ENCODE measurements around the gene CCDC192.

The CCDC192 gene

GRCh38 chr5:127695346-127695745 lies 7.8 kb upstream of the CCDC192 start:
- Histone ChIP-seq H3K4me2 (ENCODE audit: low read length) (no peak overlapping the region), H3K27me3 (ENCODE audit: low read depth, low read length) (no peaks in the 10 kb centered on the region), H3K4me3 (ENCODE audit: low read length) (no peak overlapping the region), H3K36me3 (replicated peaks; ENCODE audit: low read depth, low read length) (no peaks in the 10 kb centered on the region), H3K9me3 (ENCODE audit: insufficient read depth, low read length) (no peaks in the 10 kb centered on the region), H2AFZ (ENCODE audit: low read depth, low read length) (no peak overlapping the region), H3K9ac (ENCODE audit: low read length) (no peak overlapping the region), H3K27ac (ENCODE audit: low read length) (no peak overlapping the region), H3K79me2 (ENCODE audit: low read length) (no peaks in the 10 kb centered on the region), H3K4me1 (ENCODE audit: low read length) (no peaks in the 10 kb centered on the region), H4K20me1 (ENCODE audit: insufficient read depth, low read length) (no peaks in the 10 kb centered on the region)
- no peak for TF ChIP-seq CTCF (IDR thresholded peaks at IDR 0.05; ENCODE audit: low read depth, low read length)
- TF ChIP-seq EZH2phosphoT487 (IDR thresholded peaks at IDR 0.05; ENCODE audit: low read depth), result no peak

GRCh38 chr5:127696683-127697082 lies 6.5 kb upstream of the CCDC192 start:
- no peaks in the 10 kb centered on the region for H3K27me3 ChIP-seq (ENCODE audit: low read depth, low read length)
- TF ChIP-seq CTCF (IDR thresholded peaks at IDR 0.05; ENCODE audit: low read depth, low read length) (no peak), EZH2phosphoT487 (IDR thresholded peaks at IDR 0.05; ENCODE audit: low read depth) (no peak)
- no peak overlapping the region for H2AFZ ChIP-seq (ENCODE audit: low read depth, low read length)
- no peaks in the 10 kb centered on the region for H3K79me2 ChIP-seq (ENCODE audit: low read length)
- H3K9me3 ChIP-seq (ENCODE audit: insufficient read depth, low read length), result no peaks in the 10 kb centered on the region
- no peaks in the 10 kb centered on the region for H4K20me1 ChIP-seq (ENCODE audit: insufficient read depth, low read length)
- no peaks in the 10 kb centered on the region for H3K36me3 ChIP-seq (replicated peaks; ENCODE audit: low read depth, low read length)
- H3K27ac ChIP-seq (ENCODE audit: low read length), result no peak overlapping the region
- H3K4me1 ChIP-seq (ENCODE audit: low read length), result no peaks in the 10 kb centered on the region
- no peak overlapping the region for H3K4me2 ChIP-seq (ENCODE audit: low read length)
- no peak overlapping the region for H3K9ac ChIP-seq (ENCODE audit: low read length)
- H3K4me3 ChIP-seq (ENCODE audit: low read length), result no peak overlapping the region

- H2AFZ ChIP-seq (ENCODE audit: low read depth, low read length), result no peak overlapping the region
- no peak overlapping the region for H3K4me3 ChIP-seq (ENCODE audit: low read length)
- H3K9me3 ChIP-seq (ENCODE audit: insufficient read depth, low read length), result no peaks in the 10 kb centered on the region
- no peaks in the 10 kb centered on the region for H3K36me3 ChIP-seq (replicated peaks; ENCODE audit: low read depth, low read length)
- H3K27ac ChIP-seq (ENCODE audit: low read length), result no peak overlapping the region
- TF ChIP-seq CTCF (IDR thresholded peaks at IDR 0.05; ENCODE audit: low read depth, low read length), result no peak
- no peak for TF ChIP-seq EZH2phosphoT487 (IDR thresholded peaks at IDR 0.05; ENCODE audit: low read depth)
- H3K4me1 ChIP-seq (ENCODE audit: low read length), result no peaks in the 10 kb centered on the region
- no peak overlapping the region for H3K9ac ChIP-seq (ENCODE audit: low read length)
- H3K4me2 ChIP-seq (ENCODE audit: low read length), result no peak overlapping the region
- H4K20me1 ChIP-seq (ENCODE audit: insufficient read depth, low read length), result no peaks in the 10 kb centered on the region
- no peaks in the 10 kb centered on the region for H3K27me3 ChIP-seq (ENCODE audit: low read depth, low read length)
- no peaks in the 10 kb centered on the region for H3K79me2 ChIP-seq (ENCODE audit: low read length)
Measured at GRCh38 chr5:127697894-127698600, 5.1 kb upstream of the CCDC192 start.

- Histone ChIP-seq H3K36me3 (replicated peaks; ENCODE audit: low read depth, low read length) (no peaks in the 10 kb centered on the region), H3K27ac (ENCODE audit: low read length) (no peak overlapping the region), H3K79me2 (ENCODE audit: low read length) (no peaks in the 10 kb centered on the region), H3K4me1 (ENCODE audit: low read length) (no peaks in the 10 kb centered on the region), H3K27me3 (ENCODE audit: low read depth, low read length) (no peaks in the 10 kb centered on the region), H3K4me3 (ENCODE audit: low read length) (no peak overlapping the region), H3K9me3 (ENCODE audit: insufficient read depth, low read length) (no peaks in the 10 kb centered on the region), H4K20me1 (ENCODE audit: insufficient read depth, low read length) (no peaks in the 10 kb centered on the region), H3K9ac (ENCODE audit: low read length) (no peak overlapping the region), H2AFZ (ENCODE audit: low read depth, low read length) (no peak overlapping the region), H3K4me2 (ENCODE audit: low read length) (no peak overlapping the region)
- no peak for TF ChIP-seq EZH2phosphoT487 (IDR thresholded peaks at IDR 0.05; ENCODE audit: low read depth)
- no peak for TF ChIP-seq CTCF (IDR thresholded peaks at IDR 0.05; ENCODE audit: low read depth, low read length)
Measured at GRCh38 chr5:127699416-127699815, 3.8 kb upstream of the CCDC192 start.
